ENCODE data around the gene NEURL1B.

The NEURL1B gene

GRCh38 chr5:172730222-172730621 is 89.2 kb downstream of the NEURL1B start:
- DNase-seq (ENCODE audit: low read depth in 1 of 2, low spot score in 1 of 2) = no peak

DNA sequence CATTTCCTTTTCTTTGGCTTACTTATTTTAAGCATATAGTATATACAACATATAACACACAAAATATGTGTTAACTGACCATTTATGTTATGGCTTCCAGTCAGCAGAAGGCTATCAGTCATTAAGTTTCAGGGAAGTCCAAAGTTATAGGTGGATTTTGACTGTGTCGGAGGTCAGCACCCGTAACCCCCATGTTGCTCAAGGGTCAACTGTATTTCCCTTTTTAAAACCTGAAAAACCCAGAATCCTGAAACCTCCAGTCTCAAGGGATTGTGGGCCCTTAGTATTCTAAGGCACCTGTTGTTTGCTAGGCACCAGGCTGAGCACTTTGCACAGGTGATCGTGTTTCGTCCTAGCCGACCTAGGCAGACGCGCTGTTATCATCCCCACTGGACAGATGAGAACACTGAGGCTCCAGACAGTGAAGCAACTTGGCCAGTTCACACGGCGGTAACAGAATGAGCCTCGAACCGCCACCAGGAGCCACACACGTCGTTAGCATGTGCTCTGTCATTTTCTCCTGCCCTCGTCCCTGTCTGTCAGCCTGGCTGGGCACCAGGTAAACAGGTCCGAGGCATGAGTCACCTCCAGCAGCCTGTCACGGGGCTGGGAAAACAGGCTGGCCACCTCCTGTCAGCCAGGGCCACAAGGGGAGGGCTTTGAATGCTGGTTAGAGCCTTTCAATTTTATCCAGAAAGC is 90.1 kb downstream of the NEURL1B start:
- no peak for DNase-seq (ENCODE audit: low read depth in 1 of 2, low spot score in 1 of 2)

DNA sequence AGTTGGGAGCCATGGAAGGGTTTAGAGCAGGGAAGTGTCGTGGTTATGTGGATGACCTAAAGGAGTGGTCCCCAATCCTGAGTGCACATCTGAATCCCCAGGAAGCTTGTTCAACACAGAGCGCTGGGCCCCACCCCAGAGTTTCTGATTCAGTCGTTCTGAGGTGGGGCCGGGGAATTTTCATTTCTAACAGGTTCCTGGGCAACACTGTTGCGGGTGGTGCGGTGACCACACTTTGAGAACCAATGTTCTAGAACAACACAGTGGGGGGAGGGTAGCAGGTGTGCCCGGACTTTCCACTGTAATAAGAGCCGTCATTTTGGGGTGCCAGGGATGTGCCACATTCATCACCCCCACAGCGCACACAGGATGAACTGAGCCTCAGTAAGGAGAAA is 90.6 kb downstream of the NEURL1B start:
- DNase-seq (ENCODE audit: low read depth in 1 of 2, low spot score in 1 of 2) = no peak

GRCh38 chr5:172732201-172732865 is 91.3 kb downstream of the NEURL1B start:
- DNase-seq (ENCODE audit: low read depth in 1 of 2, low spot score in 1 of 2) = no peak

DNA sequence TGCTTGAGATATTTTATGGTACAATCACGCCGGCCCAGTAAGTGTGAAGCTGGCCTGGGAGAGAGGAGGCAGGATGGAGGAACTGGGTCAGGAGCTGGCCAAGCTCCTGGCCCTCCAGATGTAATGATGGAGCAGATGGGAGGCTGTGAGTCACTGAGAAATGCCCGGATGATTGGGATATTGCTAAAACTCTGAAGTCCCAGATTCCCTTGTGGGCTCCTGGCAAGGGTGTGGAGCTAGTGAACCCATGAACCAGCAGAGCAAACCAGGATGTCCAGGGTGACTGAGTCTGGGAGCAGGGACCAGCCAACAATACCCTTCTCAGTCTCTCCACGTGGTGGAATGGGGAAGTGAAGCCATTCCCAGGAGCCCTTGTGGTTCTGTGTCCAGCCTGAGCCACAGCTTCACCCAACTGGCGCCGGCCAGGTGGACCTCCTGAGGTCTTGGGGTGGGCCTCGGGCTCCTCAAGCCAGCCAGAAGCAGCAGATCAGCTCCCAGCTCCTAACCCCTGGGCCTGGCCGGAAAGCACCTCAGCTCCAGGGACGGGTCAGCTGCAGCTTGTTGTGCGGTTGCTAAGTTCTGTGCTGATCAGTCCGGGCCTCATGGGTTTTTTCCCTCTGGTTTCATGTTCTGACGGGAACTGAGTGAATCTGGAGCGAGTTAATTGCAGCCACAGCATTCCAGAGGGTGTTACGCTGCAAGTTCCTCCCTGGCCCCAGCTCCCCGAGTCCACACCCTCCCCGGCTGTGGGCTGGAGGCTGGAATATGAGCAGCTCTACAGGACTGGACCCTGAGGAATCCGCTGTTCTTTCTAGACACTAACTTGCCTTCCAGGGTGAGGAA is 92.3 kb downstream of the NEURL1B start:
- DNase-seq (ENCODE audit: low read depth in 1 of 2, low spot score in 1 of 2) = no peak

GRCh38 chr5:172733974-172734346 is 92.9 kb downstream of the NEURL1B start:
- DNase-seq (ENCODE audit: low read depth in 1 of 2, low spot score in 1 of 2) = no peak

GRCh38 chr5:172735141-172735831 is 94.2 kb downstream of the NEURL1B start:
- DNase-seq (ENCODE audit: low read depth in 1 of 2, low spot score in 1 of 2) = no peak

DNA sequence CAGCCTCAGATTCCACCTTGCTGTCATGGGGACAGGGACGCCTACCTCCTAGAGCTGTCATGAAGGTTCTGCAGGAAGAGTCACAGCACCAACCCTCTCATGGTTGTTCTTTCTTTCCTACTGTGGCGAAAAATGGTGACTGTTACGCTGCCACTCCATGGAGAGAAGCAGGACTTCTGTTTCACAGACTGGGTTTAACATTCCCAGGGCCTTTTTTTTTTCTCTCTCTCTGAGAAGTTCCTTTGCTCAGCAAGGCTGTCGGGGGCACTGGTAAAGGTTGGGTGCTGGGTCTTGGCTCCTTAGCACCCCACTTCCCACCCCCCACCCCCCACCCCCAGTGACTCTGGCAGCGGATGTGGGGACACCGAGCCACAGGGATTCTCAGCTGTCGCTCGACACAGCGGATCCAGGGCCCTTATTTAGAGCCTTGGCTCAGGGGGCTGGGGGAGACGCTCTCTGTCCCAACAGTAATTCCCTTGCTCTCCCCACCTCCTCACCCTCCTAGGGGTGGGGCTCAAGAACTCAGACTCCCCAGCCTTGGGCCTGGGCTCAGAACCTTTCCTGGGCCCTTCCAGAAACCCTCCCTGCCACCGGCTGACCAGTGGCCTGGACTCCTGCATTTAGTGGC is 95.6 kb downstream of the NEURL1B start:
- DNase-seq (ENCODE audit: low read depth in 1 of 2, low spot score in 1 of 2) = no peak

GRCh38 chr5:172739375-172739774 is 98.3 kb downstream of the NEURL1B start:
- DNase-seq (ENCODE audit: low read depth in 1 of 2, low spot score in 1 of 2) = no peak

GRCh38 chr5:172740428-172741205 is 99.6 kb downstream of the NEURL1B start:
- no peak for DNase-seq (ENCODE audit: low read depth in 1 of 2, low spot score in 1 of 2)

Data from stimulated activated CD4-positive, alpha-beta T cell treated with anti-CD3 and anti-CD28 coated beads, Interleukin-15, amount 100 ng/mL, for 1 hour (primary cell).